ENCODE results near the gene RCE1.

The RCE1 gene

GRCh38 chr11:66857927-66858185, 14.6 kb downstream of the RCE1 start:
- no peak for DNase-seq

- DNase-seq = no peak
These were observed 15.1 kb downstream of the RCE1 start for GRCh38 chr11:66858186-66858938.

- no peak for DNase-seq
These were observed 15.9 kb downstream of the RCE1 start for GRCh38 chr11:66858939-66859685.

- no peak for DNase-seq
These were observed 16.6 kb downstream of the RCE1 start for GRCh38 chr11:66859686-66860448.

DNA sequence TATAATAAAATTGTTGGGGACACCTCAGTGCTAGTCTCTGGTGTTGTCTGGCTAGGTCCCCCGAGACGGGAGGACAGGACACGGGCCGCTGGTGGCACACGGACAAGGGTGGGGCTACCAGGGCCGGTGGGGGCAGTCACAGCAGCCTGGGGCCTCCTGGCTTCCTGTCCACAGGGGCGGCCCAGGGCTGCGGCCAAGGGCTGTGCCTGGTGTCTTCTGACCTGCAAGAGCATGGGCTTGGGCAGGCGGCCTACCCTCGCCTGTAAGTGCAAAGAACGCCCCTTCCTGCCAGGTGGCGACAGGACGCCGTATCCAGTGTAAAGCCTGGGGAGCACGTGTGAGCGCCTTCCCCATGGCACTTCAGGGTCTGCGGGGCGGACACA, 17.2 kb downstream of the RCE1 start:
- DNase-seq = no peak

- DNase-seq = no peak
These were observed 18.0 kb downstream of the RCE1 start for GRCh38 chr11:66861038-66861773.

- DNase-seq = no peak
These were observed 18.7 kb downstream of the RCE1 start for GRCh38 chr11:66861774-66862558.

- DNase-seq = no peak
These were observed 19.4 kb downstream of the RCE1 start for GRCh38 chr11:66862559-66863037.

DNA sequence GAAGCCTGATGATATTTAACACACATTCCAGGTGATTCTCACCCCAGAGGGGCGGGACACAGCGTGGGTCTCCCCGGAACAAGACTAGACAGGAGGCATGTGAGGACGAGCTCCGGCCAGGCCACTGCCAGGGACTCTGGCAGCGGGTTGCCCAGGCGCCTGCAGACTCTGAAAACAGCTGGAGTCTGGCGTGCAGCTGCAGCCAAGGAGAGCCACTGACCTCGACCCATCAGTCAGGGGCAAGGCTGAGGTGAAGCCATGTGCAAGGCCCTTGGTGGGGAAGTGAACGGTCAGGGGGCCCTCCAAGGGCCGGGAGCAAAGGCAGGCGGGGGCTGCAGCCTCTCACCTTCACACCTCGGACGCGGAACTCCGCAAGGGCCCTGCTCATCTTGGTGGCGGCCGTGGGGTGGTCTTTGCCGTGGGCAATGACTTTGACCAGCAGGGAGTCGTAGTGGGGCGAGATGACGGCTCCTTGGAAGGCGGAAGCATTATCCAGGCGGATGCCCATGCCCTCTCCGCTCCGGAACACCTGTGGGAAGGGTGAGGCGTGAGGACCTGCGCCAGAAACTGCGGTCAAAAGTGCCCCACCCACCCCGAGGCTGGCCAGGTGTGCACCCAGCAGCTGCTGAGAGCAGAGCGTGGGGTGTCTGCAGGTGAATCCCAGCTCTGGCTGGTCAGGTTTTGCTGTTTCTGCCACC, 20.3 kb downstream of the RCE1 start:
- peak; percentile 27 for DNase-seq

DNA sequence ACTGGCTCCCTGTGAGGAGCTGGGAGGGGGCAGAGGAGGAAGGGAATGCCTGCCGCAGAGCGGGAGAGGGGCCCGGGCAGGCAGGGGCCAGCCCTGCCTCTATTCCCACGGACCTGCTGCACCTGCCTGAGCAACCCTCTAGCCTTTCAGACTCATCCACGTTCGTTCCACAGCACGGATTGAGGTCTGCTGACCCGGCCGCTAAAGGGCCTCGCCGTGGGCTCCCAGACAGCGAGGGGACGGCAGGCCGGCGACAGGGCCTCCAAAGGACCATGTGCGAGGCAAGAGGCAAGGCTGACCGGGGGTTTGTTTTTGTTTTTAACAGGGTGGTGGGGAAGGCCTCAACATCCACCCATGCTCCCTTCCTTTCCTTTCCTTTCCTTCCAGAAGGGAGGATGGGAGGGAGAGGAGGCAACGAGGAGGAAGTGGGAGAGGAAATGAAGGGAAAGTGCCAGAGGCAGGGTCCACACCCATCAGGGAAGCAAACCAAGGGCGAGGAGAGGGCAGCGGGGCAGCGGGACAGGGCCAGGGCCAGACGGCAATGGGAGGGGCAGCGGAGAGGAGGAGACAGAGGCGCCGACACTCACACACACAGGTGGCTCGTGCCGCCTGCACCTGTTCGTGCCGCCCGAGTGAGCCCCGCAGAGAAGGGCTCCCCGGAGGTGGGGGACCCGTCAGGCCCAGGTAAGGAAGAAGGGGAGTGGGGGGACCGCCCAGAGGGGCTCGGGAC, 21.1 kb downstream of the RCE1 start:
- peak; percentile 73 for DNase-seq

GRCh38 chr11:66864924-66865697, 21.9 kb downstream of the RCE1 start:
- DNase-seq = peak; percentile 73

GRCh38 chr11:66866007-66866406, 22.8 kb downstream of the RCE1 start:
- no peak for DNase-seq

GRCh38 chr11:66866511-66866986, 23.3 kb downstream of the RCE1 start:
- no peak for DNase-seq

GRCh38 chr11:66867425-66868040, 24.3 kb downstream of the RCE1 start:
- DNase-seq = no peak

GRCh38 chr11:66868082-66868725, 25.0 kb downstream of the RCE1 start:
- DNase-seq = no peak

GRCh38 chr11:66868726-66869566, 25.7 kb downstream of the RCE1 start:
- peak; percentile 39 for DNase-seq

DNA sequence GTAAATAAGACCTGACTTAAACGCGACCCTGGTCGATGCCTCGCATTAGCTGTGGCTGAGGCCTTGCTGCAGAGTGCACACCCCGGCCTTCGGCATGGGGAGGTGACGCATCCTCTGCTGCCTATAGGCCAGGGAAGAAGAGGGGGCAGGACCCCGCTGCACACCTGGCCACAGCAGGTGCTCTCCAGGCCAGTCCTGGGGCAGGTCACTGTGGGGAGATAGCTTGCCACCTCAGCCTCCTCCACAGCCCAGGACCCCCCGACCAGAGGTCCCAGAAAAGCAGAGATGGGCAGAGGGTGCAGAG, 26.3 kb downstream of the RCE1 start:
- DNase-seq = no peak

- no peak for DNase-seq
These were observed 26.9 kb downstream of the RCE1 start for GRCh38 chr11:66870131-66870530.

Data from NCI-H510A treated with DMSO at 0.1 percent for 48 hours (cell line).